Measurements from ENCODE around the gene CNOT1.
"Not testable (repeated sequence)": the region's sequence is repeated elsewhere in the genome, so short reads cannot be mapped to it uniquely, and the experiment has no call there.

The CNOT1 gene

DNA sequence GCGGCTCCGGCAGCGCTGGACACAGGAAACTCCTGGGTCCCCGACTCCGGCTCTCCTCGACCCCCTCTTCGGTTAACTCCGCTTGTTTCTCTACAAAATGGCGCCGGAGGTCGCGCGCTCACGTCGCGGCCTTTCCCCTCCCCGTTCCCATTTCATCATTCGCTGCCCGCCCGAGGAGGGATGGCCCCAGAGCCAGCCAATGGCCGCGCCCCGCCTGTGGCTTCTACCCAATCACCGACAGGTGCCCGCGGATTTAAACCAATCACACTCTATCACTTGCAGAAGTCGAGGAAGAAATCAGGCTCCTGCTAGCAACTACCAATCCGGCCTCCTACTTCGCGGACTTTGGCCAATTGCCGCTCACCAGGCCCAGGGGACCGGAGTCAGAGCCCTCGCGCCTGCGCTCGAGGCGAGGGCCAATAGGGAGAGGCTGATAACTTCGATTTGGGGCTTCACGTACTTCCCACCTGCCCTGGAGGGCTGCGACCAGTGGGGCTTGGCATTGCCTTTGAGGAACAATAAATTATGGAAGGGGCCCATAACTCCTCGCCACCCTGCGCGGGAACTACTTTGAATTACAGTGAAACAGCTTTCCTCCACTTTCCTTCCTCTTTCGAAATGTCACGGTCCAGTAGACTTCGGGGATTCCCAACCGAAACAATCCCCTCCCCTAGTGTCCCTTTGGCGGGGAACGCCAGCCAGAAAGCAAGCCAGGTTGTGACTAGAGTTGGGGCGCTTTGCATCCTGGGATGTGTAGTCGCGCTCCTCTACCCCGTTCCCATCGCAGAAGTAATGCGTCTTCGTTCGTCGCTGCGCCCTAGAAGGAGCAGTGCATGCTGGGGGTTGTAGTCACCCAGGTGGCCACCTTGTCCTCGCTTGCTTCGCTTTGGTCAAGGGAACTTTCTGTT lies at the start of gene CNOT1:
Gene CNOT1, minus strand, starts transcription at position 94 of the 908 bp plus-strand sequence. CDS start 30,489 bp downstream, outside the sequence.
- DNase-seq (ENCODE audit: low read depth): peak; percentile 96

DNA sequence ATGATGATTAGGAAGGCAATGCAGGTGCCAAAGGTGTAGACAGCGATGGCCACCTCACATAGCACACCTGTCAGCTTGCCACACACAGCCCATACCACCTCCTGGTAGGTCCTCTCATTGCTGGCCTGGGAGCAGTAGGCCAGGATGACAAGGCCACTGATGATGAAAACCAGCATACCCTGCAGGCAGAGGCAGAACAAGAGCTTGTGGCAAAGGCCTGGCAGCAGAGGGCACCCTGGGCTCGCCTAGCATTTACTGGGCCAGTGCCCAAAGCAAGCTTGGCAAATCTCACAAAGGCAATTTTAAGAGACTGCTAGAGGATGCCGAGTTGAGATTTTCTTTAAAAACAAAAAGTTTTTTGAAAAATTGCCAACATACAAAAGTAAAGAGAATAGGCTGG lies 49.1 kb upstream of the CNOT1 start:
- no peak for DNase-seq (ENCODE audit: low read depth)

DNA sequence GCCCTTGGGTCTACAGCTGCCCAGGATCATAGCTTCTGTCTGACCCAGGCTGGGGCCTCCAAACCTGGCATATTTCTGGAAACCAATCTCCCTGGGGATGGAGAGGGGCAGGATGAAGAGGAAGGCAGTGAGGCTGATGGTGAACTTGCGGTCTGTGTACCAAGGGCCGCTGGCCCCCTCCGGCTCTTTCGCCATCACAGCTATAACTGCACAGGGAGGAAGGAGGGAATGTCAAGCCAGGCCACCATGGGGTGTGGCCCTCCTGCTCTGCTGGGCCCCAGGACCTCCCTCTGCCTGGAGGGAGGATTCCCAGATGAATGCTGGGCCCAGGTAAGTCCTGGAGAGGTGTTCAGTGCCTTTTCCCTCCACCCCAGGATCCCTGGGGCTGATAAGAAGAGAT lies 48.6 kb upstream of the CNOT1 start:
- DNase-seq (ENCODE audit: low read depth): no peak

DNA sequence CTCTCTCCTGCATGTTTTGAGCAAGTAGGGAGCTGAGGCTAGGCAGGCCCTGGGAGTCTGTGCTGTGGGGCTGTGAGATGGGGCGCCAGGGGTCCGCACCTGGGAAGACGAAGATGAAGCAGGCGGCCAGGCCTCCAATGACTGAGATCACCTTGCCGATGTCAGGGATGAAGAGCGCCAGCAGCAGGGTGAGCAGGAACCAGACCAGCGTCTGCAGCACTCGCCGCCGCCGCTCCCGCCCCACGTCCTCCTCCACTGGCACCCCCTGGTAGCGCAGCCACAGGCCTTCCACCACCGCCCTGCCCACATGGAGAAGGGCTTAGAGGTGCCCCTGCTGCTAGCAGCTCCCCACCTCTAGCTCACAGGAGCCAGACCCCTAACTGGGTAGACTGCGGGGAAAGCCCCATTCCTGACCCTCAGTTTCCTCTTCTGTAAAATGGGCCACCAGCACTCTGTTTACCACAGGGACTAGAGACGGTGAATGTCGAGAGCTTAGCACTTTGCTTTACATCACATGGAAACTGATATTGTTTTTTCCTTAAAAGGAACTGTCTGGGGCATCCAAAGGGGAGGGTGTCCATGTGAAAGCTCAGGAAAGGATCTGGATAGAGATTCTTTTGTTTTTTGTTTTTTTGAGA lies 41.4 kb upstream of the CNOT1 start:
- no peak for DNase-seq (ENCODE audit: low read depth)

DNA sequence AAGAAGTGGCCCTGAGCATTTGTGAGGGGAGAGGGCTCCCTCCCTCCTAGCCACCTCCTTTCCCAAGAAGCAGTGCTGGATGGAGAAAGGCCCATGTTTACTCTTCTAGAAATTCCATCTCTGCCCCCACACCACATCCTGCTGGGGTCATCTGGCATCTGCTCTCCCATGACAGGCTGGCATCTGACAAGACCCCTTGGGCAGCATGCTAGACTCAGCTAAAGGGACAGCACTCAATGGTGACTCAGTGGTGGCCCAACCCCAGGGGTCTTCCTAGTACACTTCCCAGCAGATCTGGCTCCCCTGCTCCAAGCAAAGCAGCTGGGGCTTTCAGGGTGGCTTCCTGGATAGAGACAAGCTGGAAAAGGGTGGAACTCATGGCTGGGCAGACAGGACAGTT lies 40.6 kb upstream of the CNOT1 start:
- no peak for DNase-seq (ENCODE audit: low read depth)

DNA sequence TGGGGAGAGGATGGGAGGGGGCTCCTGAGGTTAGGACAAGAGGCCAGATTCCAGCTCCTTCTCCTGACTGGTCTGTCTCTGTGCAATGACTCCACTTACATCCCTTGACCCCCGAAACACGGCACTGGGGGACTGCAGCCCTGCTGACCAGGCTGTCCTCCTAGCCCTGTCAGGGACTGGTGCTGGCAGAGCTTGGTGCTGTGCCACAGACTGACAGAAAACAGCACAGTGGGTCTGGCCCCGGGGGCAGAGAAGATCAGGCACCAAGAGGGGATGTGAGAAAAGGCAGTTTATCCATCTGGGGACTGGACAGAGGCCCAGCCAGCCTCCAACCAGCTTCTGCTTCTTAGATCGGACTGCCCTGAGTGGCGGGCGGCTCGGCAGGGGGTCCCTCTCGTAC lies 35.6 kb upstream of the CNOT1 start:
- DNase-seq (ENCODE audit: low read depth): no peak

DNA sequence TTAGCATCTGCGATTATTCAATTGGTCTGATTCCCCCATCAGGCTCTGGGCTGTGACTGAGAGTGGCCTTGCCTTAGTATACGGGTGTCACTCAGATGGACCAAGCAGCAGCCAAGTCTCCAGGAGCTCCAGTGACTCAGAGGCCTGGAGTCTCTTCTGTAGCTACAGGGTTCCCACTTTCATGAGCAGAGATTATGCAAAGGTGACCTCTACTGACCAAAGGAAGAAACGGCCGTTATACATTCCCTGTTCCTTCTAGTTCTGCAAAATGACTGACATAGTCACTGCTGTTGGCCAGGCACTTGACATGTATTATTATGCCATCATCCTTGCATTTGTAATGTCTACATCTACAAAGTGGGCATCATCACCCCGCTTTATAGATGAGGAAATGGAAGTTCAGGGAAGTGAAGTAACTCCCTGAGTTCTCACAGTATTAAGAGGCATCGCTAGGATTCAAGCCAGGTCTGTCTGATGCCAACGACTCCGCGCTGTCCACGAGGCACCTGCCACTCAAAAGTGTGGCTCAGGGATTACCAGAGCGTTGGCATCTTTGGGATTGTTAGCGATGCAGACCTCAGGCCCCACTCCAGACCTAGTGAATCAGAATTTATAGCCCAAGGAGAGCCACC lies 31.7 kb upstream of the CNOT1 start:
- no peak for DNase-seq (ENCODE audit: low read depth)

DNA sequence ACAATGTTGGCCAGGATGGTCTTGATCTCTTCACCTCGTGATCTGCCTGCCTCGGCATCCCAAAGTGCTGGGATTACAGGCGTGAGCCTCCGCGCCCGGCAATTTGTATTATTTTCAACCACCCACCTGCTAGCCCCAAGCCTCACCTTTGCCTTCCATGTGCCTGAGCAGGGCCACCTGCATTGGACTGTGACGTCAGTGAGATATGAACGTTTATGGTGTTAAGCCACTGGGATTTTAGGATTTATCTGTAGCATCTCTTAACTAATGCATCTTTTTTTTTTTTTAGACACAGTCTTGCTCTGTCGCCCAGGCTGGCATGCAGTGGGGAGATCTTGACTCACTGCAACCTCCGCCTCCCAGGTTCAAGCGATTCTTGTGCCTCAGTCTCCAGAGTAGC lies 30.3 kb upstream of the CNOT1 start:
- not testable (repeated sequence) for DNase-seq (ENCODE audit: low read depth)

DNA sequence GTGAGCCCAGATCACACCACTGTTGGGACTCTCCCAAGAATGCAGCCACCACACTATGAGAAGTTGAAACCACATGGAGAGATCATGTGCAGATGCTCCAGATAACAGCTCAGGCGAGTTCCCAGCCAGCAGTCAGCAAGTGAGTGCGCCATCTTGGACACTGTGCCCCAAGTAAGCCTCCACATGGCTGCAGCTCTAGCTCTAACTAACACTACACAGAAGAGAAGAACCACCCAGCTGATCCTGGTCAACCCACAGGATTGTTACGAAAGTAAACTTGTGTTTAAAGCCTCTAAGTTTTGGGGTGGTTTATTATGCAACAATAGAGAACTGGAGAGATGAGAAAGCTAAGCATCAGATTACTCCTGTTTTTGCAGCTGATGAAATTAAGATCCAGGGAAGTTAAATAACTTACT lies 29.2 kb upstream of the CNOT1 start:
- DNase-seq (ENCODE audit: low read depth): no peak

DNA sequence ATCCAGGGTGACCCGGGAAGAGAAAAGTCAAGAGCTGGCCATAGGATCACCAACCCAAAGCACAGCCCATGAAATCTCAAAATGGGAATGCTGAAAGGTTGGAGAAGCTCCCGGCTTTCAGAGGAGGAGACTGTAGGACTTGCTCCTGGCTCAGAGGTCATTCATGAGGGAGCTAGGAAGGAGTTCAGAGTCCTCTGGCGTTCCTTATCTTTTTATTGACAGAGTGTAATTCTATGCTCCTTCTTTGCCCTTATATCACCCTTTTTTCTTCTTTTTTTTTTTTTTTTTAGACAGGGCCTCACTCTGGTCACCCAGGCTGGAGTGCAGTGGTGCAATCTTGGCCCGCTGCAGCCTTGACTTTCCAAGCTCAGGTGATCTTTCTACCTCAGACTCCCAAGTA lies 27.3 kb upstream of the CNOT1 start:
- DNase-seq (ENCODE audit: low read depth): no peak

DNA sequence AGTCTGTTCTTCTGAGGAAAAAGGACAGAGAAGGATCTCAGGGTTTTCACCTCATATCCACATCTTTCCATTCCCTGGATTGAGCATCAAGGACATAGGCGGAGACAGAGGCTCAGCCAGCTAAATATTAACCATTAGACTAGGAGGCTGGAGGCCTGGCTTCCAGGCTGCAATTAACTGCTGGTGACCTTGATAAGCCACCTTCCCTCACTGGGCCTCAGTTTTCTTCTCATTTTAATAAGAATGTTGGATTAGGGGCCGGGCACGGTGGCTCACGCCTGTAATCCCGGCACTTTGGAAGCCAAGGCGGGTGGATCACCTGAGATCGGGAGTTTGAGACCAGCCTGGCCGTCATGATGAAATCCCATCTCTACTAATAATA lies 25.6 kb upstream of the CNOT1 start:
- no peak for DNase-seq (ENCODE audit: low read depth)

DNA sequence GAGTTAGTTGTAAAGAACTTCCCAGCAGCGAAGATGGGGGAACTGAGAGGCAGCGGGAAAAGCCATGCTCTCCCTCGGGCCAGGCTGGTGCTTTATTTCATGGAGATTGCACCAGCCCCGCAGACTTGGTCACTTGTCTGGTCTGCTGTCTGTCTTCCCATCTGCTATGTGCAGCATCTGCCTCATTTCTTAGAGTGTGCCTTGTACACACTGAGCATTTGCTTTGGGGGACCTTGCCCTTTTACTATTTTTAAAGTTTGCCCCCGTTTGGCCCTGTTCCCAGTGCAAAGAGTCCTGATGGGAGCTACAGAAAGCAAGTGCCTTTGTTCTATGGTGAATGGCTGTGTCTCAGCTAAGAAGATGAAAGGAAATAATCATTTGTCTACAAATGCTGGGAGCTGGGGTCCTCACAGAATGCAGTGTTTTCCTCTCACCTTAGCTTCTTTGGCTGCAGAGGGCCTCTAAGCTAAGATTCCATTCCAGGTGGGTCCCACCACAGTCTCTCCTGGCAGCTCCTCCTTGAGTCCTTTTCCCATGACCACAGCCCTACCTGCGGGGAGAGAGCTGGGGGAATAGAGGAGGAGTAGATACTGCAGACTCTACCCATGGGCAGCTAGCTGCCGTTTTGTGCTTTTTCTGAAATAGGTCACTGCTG lies 25.1 kb upstream of the CNOT1 start:
- no peak for DNase-seq (ENCODE audit: low read depth)

DNA sequence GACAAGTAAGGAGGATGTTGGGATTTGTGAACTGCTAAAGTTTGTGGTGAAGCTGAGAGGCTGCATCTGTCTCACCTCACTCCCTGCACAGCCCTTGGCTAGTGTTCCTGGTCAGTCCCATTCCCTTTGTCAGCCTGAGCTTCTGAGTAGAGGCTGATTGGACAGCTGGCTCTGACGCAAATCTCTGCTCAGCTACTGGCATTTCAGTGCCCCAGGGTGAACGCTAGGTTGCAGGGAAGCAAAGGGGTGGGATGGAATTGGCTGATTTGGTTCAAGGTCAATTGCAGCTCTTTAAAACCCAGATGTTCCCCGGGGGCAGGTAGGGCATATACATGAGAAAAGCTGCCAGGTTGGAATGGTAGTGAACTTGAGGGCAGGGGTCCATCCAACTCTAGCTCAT lies 23.1 kb upstream of the CNOT1 start:
- DNase-seq (ENCODE audit: low read depth): no peak

DNA sequence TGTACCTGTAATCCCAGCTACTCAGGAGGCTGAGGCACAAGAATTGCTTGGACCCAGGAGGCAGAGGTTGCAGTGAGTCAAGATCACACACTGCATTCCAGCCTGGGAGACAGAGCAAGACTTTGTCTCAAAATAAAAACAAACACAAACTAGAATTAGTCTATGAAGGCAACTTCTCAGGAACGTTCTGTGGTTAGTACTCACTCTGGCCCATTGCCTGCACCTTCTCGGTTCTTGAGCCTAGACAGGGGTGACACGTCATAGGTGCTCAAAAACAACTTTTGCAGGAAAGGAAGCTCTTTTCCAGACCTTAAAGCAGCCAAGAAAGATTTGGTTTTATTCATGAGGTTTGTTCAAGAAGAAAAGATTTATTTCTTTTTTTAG lies 22.3 kb upstream of the CNOT1 start:
- DNase-seq (ENCODE audit: low read depth): no peak

DNA sequence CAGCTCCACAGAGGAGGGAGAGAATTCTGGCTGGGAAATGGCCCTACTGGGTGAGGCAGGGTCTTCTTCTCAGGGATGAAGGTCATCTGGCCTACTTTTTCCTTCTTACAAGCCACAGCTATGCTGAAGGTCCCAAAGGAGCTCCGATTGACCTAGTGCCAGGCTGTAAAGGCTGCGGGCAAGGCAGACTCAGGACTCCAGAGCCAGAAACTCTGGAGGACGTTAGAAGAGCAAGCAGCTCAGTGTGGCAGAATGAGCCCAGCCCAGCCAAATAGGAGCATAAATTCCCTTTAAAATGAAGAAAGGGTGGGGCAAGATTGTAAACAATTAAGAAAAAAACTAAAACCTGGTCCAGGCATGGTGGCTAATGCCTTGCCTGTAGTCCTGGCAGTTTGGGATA lies 20.1 kb upstream of the CNOT1 start:
- DNase-seq (ENCODE audit: low read depth): no peak

DNA sequence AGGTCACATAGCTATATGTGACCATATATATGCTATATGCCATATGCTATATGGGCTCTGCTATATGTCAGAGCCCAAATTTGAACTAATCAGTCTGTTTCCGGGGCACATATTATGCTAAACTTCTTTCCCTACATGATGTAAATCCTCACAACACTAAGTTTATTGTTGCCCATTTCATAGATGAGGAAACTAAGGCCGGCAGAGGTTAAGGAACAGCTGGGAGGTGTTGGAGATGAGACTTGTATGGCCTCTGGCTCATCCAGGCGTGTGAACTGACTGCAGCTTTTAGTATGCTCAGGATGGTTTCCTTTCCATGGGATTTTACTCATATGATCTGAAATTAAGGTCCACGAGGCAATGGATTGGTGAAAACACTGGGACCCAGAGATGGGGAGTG lies 17.5 kb upstream of the CNOT1 start:
- no peak for DNase-seq (ENCODE audit: low read depth)

DNA sequence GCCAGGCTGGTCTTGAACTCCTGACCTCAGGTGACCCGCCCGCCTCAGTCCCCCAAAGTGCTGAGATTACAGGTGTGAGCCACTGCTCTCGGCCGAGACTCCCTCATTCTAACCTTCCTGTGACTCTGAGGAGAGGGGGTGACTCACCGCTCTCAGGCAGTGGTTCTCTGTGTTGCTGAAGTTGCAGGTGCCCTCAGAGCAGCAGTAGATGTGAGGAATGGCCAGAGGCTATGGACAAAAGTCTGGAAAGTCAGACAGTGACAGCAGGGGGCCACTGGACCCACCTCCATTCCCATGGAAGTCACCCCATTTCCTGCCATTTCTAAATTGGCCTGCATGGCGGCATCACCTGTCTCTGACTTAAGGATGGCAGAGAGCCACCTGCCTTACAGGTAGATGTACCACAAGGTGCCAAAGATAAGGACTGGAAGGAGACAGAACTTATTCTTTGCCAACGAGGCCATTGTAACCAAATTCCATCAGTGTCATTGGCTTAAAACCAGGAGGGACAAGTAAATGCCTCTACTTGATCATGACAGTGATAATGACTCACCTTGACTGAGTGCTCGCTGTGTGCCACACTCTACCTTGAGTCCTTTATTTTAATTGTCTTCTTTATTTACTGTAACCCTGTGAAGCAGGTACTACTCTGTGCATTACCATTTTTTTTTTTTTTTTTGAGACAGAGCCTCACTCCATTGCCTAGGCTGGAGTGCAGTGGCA lies 15.3 kb upstream of the CNOT1 start:
- no peak for DNase-seq (ENCODE audit: low read depth)

DNA sequence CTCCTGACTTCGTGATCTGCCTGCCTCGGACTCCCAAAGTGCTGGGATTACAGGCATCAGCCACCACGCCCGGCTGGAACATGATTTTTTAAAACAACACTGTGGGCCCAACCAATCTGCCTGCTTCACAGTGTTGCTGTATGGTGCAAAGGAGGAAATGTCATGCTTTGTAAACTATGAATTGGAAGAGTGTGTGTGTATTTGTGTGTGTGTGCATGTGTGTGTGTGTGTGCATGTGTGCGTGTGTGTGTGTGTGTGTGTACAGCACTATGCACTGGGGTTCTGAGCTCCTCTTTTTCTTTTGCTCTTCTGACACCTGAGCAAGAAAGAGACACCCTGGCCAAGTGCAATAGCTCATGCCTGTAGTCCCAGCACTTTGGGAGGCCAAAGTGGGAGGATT lies 14.5 kb upstream of the CNOT1 start:
- no peak for DNase-seq (ENCODE audit: low read depth)

DNA sequence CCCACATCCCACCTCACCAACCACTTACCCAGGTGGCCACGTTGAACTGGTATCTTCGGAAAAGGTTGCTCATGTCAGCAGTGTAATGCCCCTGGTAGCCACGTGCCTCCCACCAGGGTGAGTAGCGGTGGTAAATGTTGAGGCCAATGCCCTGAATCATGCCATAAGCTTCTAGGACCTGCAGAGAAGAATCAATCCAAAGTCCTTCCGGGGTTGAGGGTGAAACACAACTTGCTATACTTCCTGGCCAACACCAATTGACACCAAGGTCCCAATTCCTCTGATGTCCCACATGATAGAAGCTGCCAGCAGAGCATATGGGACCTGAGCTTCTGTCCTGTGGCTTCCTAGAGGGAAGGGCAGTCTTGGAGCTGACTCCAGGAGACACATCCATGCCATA lies 11.3 kb upstream of the CNOT1 start:
- no peak for DNase-seq (ENCODE audit: low read depth)

DNA sequence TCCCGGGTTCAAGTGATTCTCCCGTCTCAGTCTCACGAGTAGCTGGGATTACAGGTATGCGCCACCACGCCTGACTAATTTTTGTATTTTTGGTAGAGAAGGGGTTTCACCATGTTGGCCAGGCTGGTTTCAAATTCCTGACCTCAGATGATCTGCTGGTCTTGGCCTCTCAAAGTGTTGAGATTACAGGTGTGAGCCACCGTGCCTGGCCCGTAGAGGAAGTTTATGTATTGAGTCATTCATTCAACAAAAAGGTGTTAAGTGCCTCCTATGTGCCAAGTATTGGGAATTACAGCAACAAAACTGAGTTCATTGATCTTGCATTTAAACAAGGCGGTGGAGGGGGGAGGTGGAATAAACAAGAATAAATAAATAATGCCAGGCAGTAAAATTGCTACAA lies 10.2 kb upstream of the CNOT1 start:
- DNase-seq (ENCODE audit: low read depth): no peak

DNA sequence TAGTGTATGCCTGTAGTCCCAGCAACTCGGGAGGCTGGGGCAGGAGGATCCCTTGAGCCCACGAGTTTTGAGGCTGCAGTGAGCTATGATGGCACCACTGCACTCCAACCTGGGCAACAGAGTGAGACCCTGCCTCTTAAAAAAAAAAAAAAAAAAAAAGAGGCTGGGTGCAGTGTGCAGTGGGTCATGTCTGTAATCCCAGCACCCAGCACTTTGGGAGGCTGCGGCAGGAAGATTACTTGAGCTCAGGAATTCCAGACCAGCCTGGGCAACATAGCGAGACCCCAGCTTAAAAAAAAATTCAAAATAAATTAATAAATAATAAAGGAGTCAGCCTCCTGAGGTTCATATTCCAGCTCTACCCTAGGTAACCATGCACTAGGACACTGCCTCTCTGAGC lies 9.6 kb upstream of the CNOT1 start:
- no peak for DNase-seq (ENCODE audit: low read depth)
